ENCODE data around the gene HDAC10.

Gene HDAC10

DNA sequence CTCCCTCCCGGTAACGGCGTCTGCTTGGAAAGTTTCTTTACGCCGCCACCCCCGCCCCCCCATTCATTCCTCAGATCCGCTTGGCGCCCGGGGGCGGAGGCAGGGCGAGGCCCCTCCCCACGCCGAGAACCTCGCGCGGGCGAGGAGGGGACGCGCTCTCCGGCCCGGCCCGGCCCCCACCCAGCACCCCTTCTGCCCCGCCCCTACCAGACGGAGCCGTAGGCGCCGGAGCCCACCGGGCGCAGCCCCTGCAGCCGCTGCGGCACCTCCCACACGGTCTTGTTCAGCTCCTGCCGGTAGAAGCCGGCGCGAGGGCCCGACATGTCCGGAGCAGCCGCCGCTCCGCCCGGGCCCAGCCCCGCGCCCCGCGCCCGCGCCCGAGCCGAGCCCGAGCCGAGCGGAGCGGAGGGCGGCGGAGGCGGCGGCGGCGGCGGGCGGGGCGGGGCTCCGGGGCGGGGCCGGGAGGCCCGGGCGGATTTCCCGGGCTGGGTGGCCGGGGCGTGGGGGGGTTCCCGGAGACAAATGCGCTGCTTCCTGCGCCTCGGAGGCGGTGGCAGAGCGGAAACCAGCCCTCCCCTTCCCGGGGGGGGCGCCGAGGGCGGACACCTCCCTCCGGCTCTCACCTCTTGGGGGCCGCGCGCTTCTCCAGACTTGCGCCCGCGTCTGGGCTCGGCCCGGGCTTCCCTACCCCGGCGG lies 19.1 kb upstream of the HDAC10 start, which contains the start of gene MAPK11:
Gene MAPK11, minus strand, starts transcription at position 411 of the 696 bp plus-strand sequence. Its CDS starts 88 bp downstream, at position 323.
- no peak for DNase-seq

DNA sequence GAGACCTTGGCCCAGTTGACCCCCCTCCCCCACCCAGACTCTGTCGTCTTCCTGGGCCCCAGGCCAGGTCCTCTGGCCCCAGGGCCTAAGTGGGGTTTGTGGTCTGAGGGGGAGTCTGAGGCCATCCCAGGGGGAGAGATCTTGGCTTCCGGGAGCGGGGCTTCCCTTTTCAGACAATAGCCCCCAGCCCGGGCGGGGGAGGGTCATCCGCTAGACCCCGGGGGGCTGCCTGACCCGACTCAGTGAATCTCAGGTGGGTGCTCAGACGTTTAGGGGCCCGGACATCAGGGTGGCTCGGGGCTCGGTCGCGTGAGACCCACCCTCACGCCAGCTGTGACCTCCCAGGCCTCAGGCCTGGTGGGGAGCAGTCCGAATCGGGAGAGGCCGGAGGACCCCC lies 18.5 kb upstream of the HDAC10 start:
- no peak for DNase-seq

DNA sequence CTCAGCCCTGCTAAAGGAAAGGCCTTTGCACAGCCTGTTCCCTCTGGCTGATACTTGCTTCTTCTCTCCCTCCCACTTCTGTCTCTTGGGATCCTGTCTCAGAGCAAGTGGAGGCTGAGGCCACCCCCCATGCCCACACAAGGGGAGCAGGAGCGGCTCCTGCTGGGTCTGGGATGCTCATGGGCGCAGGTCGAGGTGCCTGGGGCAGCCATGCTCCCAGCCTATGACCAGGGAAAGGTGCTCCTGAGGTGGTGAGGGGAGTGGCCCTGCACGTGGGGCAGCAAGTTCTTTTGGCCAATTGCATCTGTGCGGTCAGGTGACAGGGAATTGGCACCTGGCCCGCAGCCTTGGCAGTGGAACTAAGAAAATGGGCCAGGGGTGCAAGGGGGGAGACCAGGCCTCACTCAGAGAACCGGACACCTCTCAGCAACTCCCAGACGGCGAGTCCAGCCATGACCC lies 17.6 kb upstream of the HDAC10 start:
- DNase-seq, result no peak

DNA sequence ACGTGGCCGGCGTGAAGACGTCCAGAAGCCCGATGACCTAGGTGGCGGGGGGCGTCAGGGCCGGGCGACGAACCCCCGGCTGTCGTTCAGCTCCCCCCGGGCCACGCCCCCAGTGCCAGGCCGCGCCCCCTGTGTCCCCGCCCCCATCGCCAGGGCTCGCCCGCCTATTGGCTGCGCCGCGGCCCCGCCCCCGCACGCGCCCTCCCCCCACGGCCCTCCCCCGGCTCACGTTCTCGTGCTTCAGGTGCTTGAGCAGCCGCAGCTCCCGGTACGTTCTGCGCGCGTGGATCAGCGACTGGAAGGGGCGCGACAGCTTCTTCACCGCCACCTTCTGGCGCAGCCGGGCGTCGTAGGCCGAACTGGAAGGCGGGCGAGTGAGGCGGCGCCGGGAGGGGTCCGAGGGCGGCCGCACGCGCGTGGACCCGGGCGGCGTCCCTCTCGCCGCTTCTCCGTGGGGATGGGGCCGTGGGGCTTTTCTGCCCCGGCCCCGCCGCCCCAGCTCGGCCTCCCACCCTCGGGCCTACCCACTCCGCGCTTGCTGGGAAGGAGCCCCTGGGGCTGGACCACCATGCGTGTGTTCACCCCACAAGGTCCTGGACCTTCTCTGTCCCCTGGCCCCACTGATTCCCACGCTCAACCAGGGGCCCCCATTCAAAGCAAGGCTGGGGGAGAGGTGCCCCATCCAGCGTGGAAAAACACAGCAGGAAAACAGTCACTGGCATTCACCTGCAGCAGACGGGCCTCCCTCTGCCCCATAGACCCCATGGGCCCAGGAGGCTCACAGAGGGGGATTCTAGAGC lies 16.7 kb upstream of the HDAC10 start:
- DNase-seq, result no peak

DNA sequence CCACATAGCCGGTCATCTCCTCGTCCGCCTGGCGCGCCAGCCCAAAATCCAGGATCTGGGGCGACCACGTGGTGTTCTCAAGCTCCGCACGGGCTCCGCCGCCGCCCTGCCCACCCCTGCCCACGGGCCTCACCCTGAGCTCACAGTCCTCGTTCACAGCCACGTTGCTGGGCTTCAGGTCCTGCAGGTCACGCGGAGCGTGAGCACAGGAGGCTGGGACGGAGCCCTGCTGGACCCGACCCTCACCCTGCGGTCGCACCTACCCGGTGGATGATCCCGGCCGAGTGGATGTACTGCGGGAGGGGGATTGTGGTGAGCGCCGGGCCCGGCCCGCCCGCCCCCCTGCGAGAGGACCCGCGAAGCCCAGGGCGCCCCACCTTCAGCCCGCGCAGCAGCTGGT lies 15.9 kb upstream of the HDAC10 start:
- no peak for DNase-seq

DNA sequence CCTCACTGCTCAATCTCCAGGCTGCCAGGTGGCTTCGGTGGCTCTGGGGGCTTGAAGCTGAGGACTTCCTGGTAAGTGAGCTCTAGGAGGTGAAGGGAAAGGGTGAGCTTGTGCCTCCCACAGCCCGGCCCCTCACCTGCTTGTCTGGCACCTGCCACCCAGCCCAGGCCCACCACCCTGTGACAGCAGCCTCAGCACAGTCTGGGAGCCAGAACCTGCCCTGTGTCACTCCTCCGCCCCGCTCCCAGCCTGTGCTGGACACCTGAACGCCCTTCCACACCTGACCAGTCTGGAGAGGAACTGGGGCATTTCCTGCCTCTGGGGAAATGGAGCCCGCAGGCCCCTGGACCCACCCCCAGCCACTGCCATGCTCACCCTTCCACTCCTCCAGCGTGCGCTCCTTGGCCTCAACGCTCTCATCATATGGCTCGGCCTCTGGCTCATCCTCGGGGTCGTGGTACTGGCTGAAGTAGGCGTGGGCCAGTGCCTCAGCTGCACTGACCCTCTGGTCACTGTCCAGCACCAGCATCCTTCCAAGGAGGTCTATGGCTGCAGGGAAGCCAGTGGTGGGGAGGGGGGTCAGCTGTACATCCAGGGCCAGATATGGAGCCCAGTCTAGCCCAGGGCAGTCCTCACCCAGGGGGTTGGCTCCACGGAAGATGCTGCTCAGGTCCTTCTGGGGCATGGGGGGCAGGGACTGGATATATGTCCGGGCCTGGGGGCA lies 14.0 kb upstream of the HDAC10 start:
- no peak for DNase-seq

DNA sequence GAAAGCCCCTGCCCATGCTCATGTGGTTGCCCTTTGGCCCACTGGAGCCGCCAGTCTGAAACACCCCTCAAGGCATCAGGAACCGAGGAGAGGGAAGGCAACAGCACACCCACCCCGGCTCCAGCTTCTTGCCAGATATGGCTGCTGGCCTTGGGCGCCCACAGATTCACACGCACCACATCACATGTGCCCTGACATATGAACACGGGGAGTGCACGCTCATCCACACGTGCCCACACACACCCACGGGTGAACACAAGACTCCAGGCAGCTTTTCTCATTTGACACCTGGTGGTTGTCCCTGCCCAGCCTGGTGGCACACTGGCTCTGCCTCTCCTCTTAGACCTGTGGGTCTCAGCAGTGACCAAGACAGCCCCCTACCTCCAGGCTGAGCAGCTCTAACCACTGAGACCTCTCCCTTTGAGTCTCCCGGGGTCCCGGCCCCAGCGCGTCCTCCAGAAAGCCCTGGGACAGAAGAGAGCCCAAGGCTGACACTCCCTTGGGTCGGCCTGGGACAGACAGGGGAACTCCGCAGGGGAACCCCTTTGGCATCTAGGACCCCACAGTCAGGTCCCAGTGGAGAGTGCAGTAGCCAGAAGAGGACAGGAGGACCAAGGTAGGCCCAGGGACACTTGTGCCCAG lies 13.2 kb upstream of the HDAC10 start:
- no peak for DNase-seq

DNA sequence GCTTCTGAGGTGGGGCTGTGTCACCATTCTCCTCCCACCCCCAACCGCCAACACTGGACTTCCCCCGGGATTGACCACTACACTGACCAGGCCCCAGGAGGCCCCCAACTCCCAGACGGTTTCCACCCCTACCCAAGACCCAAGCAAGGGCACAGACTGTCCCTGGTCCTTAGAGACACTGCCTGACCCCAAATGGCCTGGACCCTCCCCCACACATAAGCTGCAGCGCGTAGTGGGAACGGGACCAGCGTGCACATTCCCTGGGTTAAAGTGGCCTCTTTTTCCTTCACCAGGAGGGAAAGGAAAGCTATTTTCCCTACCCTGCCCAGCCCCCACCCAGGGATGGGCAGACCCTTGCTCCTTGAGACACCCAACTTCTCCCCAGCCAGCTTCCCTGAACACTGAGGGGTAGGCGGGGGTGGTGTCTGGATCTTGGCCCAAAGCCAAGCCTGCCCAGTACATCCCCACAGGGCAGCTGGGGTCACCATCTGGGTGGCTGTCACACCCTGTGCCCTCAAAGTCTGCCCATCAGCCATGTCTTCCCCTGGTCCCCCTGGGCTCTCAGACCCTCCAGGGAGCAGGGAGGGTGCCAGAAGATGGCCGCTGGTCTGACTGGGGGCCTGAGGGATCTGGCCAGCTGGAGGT lies 12.0 kb upstream of the HDAC10 start:
- no peak for DNase-seq

DNA sequence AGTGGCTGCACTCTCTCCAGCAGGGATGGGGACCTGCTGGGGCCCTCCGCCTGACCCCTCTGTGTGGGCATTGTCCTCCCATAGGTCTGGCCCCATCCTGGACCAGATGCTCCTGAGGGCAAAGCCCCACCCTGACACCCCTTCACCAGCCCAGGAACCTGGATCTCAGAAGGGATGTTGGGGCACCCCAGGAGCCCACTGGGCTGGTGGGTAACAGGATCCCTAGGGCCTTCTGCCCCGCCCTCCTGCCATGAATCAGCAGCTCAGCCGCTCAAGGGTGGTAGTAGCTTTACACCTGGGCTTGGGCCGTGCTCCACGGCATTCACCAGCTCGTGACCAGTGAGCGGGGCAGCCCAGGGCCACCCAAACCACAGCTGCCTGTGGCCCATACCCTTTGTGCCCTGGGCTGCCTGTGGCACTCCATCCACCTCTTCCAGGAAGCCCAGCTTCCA lies 11.4 kb upstream of the HDAC10 start:
- no peak for DNase-seq

DNA sequence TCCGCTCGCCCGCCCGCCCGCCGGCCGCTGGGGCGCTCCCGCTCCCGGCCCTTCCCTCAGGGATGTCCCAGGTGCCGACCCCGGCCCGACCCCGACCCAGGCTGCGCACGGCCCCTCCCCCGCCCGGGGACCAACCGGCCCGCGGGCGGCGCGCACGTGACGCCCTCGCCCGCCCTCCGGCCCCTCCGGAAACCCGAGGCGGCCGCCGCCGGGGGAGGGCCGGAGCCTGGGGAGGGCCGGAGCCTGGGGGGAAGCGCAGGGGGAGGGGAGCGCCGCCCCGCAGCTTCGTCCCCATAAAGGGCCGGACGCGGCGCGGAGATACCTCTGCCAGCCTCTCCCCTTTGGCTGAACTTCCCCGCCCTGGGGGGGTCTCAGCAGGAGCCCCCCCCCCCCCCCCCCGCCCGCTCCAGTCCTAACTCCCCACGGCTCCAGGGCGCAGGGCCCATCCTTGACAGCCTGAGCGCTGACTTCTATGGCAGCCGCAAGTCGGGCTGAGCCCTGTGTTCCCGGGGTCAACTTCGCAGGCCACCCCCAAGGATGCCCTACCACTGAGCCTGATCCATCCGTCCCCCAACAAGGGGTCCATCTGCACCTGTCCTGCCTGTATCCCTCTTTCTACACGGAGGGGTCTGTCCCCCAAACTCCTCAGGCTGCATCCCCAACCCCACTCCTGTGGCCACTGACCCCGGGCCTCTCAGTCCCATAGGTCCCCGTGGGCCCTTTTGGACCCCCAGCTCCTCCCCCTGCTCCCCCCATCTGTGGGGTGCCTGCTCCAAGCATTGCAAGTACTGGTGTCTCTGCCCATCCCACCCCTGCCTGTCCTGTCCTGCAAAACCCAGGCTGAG lies 10.8 kb upstream of the HDAC10 start, which contains the start of gene MAPK12:
Gene MAPK12, minus strand, starts transcription at position 69 of the 845 bp plus-strand sequence. CDS start 174 bp downstream, outside the sequence.
- DNase-seq, result no peak

DNA sequence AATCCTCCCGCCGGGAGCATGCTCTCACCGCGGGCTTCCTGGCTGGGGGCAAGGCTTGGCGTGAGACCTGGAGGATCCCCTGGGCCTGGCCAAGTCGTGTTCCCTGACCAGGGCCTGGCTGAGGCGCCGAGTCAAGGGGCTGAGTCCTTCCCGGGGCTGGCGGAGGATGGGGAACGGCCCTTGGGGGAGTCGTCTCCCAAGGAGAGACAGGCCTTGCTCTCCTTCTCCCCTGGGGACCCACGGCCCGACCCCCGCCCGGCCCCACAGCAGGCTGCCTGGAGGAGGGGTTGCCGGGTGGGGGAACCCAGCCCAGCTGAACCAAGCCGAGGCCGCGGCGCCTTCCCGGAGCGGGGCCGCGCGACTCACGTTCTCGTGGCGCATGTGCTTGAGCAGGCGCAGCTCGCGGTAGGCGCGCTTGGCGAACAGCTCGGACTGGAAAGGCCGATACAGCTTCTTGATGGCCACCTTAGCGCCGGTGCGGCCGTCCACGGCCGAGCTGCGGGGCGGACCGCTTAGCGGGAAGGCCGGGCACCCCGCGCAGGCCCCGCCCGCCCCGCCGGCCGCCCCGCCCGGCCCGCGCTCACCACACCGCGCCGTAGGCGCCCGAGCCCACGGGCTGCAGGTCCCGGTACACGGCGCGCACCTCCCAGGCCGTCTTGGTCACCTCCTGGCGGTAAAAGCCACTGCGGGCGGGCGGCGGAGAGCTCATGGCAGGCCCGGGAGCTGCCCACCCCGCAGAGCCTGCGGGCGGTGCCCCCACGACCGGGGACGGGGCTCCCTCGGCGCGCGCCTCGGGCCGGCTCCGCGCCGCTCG lies 9.9 kb upstream of the HDAC10 start:
- DNase-seq, result peak; percentile 45

DNA sequence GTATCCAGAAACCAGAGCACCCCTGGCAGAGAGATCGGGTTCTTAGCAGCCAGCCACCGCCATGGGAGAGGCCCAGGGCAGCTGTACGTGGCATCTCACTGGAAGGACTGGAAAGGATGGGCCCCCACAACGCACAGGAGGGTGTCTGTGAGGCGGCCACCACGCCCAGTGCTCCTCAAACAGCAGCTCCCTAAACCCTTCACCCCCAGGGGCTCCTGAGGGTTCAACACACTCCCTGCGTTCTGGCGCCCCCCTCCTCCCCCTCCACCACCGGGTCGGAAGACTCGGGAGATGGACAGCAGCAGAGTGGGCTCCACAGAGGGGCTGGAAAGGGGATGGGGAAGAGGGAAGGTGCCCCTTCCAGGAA lies 9.4 kb upstream of the HDAC10 start:
- DNase-seq, result no peak

DNA sequence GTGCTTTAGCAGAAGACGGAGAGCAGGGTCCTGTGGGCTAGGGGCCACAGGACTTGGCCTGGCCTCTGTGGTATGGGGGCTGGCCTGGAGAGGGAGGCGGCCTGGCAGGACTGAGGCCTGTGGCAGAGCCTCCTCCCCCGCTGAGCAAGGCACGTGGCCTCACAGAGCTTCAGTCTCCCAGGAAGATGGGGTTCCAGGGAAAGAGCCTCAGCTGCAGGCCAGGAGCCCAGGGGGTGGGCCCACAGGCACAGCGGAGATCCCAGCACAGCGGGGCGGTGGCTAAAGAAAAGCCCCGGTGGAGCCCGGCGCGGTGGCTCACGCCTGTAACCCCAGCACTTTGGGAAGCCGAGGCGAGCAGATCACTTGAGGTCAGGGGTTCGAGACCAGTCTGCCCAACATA lies 8.2 kb upstream of the HDAC10 start:
- DNase-seq, result no peak

DNA sequence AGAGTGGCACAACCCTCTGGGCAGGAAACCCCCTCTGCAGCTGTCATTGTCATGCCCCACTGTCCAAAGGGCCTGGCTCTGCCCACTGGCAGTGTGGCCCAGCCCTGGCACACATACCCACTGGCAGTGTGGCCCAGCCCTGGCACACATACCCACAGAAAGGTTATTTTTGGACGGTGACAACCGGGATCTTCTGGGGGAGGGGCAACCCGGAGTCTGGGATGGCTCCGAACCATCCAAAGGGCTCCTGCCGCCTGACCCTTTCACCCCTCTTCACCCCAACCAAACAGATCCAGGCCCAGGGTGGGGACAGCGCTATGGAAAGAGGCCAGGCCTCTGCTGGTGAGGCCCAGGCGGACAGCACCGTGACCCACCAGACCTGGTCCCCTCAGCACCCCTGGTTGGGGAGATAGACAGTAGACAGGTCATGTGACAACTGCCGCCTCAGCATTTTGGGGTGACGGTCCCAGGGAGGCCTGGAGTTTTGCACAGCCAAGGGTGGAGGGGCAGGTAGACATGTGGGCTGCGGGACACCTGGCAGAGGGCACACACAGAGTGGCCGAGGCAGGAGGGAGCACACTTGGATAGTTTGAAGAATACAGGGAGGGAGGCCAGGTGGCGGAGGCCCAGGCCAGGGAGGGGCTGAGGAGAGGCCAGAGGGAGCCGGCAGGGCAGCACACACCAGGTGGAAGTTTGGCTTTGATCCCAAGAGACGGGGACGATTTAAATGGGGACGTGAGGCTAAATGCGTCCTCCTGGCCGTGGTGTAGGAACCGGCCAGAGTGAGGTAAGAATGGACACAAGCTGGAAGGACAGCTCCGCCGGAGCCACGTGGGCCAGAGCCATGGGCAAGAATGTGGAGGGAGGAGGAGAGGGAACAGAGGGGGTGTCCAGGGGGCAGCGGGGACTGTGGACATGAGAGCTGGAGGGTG lies 7.6 kb upstream of the HDAC10 start:
- no peak for DNase-seq

DNA sequence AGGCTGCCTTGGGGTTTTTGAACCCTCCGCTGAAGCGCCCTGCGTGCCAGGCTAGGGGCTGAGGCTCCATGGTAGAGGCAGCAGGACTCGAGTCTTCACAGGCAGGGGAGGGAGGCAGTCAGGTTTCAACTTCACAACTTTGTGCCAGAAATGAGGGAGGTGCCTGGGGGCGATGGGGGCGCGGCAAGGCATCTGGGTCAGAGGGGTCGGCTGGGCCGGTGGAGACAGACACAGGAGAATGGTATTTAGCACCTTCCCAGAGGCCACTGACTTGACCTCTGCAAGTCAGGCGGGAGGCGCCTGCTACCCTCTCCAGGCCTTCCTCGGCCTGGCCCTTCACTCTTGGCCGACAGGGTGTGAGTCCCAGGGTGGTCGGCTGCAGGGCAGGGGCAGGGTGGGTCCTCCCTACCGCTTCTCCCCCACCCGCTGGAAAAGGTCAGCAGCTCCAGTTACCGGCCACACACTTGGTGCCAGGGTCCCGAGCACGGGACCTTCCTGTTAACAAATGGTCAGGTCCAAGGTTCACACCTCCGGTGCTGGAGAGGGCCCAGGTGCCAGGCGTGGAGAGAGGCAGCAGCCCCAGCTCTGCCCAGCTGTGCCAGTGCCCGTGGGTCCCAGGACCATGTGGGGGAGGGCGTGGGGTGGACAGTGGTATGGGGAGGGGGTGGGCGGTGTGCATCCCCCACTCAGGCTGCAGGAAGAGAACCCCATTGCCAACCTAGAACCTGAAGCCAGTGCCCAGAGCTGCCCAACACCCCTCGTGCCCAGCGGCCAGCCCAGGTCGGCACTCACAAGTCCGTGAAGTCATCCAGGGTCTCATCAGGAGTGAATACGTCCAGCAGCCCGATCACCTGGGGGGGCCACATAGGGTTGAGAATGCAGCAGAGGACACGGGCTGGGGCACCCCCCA lies 6.6 kb upstream of the HDAC10 start:
- no peak for DNase-seq

DNA sequence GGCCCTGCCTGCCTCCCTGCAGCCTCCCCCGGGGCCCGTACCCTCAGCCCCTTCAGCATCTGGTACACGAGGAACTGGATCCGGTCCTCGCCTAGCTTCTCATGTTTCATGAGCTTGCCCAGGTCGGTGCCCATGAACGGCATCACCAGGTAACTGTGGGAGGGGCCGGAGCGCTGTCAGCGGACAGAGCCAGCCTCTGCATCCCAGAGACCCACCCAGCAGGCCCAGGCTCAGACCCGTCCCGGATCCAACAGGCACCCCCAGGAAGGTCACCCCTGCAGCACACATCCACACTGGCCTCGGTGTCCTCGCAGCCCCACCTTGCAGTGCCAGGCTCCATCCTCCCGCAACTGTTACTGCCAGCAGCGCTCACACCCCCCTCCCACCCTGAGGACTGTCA lies 6.0 kb upstream of the HDAC10 start:
- DNase-seq, result no peak

DNA sequence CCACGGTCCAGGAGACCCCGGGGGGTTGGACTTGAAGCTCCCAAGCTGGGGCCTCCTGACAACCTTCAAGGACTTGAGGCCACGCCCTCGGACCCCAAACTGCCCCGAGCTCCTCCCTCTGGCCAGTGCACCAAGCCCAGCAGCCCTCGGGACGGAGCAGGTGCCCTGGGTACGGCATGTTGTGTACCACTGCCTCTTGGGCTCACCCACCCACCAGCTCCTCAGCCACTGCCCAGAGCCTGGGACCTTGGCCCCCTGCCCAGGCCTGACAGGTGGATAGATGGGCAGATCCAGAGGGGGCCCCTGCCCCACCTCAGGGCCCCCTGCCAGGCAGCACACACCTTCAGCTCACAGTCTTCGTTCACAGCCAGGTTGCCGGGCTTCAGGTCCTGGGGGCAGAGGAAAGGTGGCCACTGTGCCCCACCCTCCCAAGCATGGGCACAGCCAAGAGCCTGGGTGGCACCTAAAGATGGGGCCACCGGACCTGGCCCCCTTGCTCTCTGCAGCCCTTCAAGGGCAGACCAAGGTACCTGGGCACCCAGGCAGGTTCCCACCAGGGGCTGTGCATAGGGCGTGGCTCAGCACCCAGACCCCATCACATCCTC lies 5.3 kb upstream of the HDAC10 start:
- DNase-seq, result no peak

DNA sequence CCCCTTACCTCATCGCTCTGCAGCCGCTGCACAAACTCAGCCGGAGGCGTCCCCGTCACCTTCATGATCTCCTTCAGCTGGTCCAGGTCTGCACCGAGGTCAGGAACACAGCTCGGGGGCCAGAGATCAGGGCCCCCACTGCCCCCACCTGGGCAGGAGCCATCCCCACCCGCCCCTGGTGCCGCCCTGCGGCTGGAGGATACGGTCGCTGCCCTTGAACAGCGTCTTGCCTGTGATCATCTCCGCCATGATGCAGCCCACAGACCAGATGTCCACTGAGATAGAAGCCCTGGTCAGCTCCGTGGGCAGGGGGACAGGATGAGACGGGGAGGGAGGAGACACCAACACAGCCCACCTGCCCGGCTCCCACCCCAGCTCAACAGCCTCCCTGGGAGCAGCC lies 4.5 kb upstream of the HDAC10 start:
- no peak for DNase-seq
